Activated naive CD8-positive, alpha-beta T cell treated with anti-CD3 and anti-CD28 coated beads, Interleukin-2, amount 50 U/mL, for 24 hours (primary cell): ENCODE results near the gene CORO2A.
A peak's percentile ranks its signal among the peaks of the same experiment; 100 is the strongest.
"Not testable (repeated sequence)": the region's sequence is repeated elsewhere in the genome, so short reads cannot be mapped to it uniquely, and the experiment has no call there.

Experiments used
- ATAC-seq: fragments of 150-1000 bp; cut with Tn5 transposase; one replicate; pipeline ENCODE4 v1.10.0; 2021
- DNase-seq: peaks from one replicate; pipeline ENCODE4 v3.0.0; 2021
- H3K27ac Mint-ChIP-seq: one replicate; pipeline ENCODE4 v1.8.0; 2021; ENCODE audit warnings: mild to moderate bottlenecking, mixed read lengths
- H3K27me3 Mint-ChIP-seq: one replicate; pipeline ENCODE4 v1.8.0; 2021; ENCODE audit warnings: mixed read lengths
- H3K36me3 Mint-ChIP-seq: one replicate; pipeline ENCODE4 v1.8.0; 2021; ENCODE audit warnings: low read depth, mixed read lengths
- H3K4me1 Mint-ChIP-seq: one replicate; pipeline ENCODE4 v1.8.0; 2021; ENCODE audit warnings: mixed read lengths
- H3K4me3 Mint-ChIP-seq: one replicate; pipeline ENCODE4 v1.8.0; 2021; ENCODE audit warnings: mild to moderate bottlenecking, moderate library complexity, mixed read lengths
- H3K9me3 Mint-ChIP-seq: one replicate; pipeline ENCODE4 v1.8.0; 2021; ENCODE audit warnings: mixed read lengths

The CORO2A gene

DNA sequence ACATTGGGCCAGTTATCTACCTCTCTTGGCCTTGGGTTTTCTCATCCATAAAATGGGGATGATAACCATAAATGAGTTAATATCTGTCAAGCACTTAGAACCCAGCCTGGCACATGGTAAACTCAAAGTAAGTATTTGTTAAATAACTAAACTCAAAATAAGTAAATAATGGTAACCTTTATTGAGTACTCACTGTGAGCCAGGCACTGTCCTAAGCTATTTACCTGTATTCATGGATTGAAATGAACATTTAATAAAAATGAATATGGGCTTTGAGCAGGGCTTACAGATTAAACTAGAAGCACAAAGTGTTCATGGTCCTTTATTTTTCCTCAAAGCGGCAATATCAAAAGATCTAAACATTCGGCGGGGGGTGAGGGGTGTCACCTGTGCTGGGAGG, 16.7 kb downstream of the CORO2A start:
- Mint-ChIP-seq H3K4me3 (no peak overlapping the region), H3K4me1 (peaks cover 10% of the 10 kb centered on the region), H3K36me3 (no peaks in the 10 kb centered on the region), H3K27ac (no peak overlapping the region), H3K27me3 (no peaks in the 10 kb centered on the region), H3K9me3 (no peaks in the 10 kb centered on the region)
- ATAC-seq: no peak
- DNase-seq: no peak

GRCh38 chr9:98175028-98175569, 17.3 kb downstream of the CORO2A start:
- H3K27me3 Mint-ChIP-seq: no peaks in the 10 kb centered on the region
- peaks cover 13% of the 10 kb centered on the region for H3K4me1 Mint-ChIP-seq
- H3K27ac Mint-ChIP-seq: no peak overlapping the region
- H3K4me3 Mint-ChIP-seq: no peak overlapping the region
- H3K36me3 Mint-ChIP-seq: no peaks in the 10 kb centered on the region
- ATAC-seq (no peak), DNase-seq (no peak)
- H3K9me3 Mint-ChIP-seq: no peaks in the 10 kb centered on the region

DNA sequence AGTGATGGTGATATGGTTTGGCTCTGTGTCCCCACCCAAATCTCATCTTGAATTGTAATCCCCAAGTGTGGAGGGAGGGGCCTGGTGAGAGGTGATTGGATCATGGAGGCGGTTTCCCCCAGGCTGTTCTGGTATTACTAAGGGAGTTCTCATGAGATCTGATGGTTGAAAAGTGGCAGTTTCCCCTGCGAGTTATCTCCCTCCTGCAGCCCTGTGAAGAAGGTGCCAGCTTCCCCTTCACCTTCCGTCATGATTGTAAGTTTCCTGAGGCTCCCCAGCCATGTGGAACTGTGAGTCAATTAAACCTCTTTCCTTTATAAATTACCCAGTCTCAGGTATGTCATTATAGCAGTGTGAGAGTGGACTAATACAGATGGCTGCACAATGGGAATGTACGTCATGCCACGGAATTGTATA, 17.9 kb downstream of the CORO2A start:
- H3K27ac Mint-ChIP-seq, H3K36me3 Mint-ChIP-seq, H3K9me3 Mint-ChIP-seq, DNase-seq, H3K4me3 Mint-ChIP-seq, H3K27me3 Mint-ChIP-seq, ATAC-seq: not testable (repeated sequence)
- H3K4me1 Mint-ChIP-seq: peaks cover 15% of the 10 kb centered on the region

DNA sequence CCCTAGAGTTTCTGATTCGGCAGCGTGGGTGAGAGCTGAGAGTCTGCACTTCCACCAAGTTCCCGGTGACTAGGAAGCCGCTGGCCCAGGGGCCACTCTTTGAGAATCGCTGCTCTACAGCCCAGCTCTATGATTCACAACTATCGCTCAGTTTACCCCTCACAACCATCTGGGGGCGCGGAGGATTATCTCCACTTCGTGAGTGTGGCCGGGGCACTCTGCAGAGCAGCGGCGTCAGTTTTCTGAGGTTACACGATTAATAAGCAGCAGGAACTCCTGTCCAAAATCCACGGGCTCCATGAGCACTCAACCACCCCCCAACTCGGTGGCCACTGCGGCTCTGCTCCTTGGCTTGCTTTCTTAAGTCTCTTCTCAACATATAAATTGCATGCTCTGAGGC, 19.3 kb downstream of the CORO2A start:
- no peaks in the 10 kb centered on the region for H3K9me3 Mint-ChIP-seq
- no peaks in the 10 kb centered on the region for H3K36me3 Mint-ChIP-seq
- DNase-seq (no peak), ATAC-seq (no peak)
- H3K27ac Mint-ChIP-seq: no peak overlapping the region
- no peak overlapping the region for H3K4me3 Mint-ChIP-seq
- no peaks in the 10 kb centered on the region for H3K27me3 Mint-ChIP-seq
- peaks cover 23% of the 10 kb centered on the region for H3K4me1 Mint-ChIP-seq

- DNase-seq: no peak
- H3K27ac Mint-ChIP-seq: no peak overlapping the region
- no peaks in the 10 kb centered on the region for H3K36me3 Mint-ChIP-seq
- H3K9me3 Mint-ChIP-seq: no peaks in the 10 kb centered on the region
- H3K4me3 Mint-ChIP-seq: no peak overlapping the region
- ATAC-seq: no peak
- H3K4me1 Mint-ChIP-seq: peaks cover 22% of the 10 kb centered on the region
- no peaks in the 10 kb centered on the region for H3K27me3 Mint-ChIP-seq
These were observed 19.8 kb downstream of the CORO2A start for GRCh38 chr9:98172604-98173003.

GRCh38 chr9:98171176-98171925, 21.1 kb downstream of the CORO2A start:
- Mint-ChIP-seq H3K4me3 (no peak overlapping the region), H3K9me3 (no peaks in the 10 kb centered on the region), H3K27ac (no peak overlapping the region), H3K4me1 (peaks cover 22% of the 10 kb centered on the region), H3K27me3 (no peaks in the 10 kb centered on the region), H3K36me3 (no peaks in the 10 kb centered on the region)
- DNase-seq (no peak), ATAC-seq (no peak)

GRCh38 chr9:98168941-98169488, 23.4 kb downstream of the CORO2A start:
- no peaks in the 10 kb centered on the region for H3K9me3 Mint-ChIP-seq
- H3K27ac Mint-ChIP-seq: peak overlapping the region; percentile 35
- peak; percentile 65 for ATAC-seq
- H3K27me3 Mint-ChIP-seq: no peaks in the 10 kb centered on the region
- no peaks in the 10 kb centered on the region for H3K36me3 Mint-ChIP-seq
- peaks cover 27% of the 10 kb centered on the region for H3K4me1 Mint-ChIP-seq
- DNase-seq: peak; percentile 41
- no peak overlapping the region for H3K4me3 Mint-ChIP-seq

GRCh38 chr9:98168153-98168780, 24.2 kb downstream of the CORO2A start:
- H3K4me3 Mint-ChIP-seq: no peak overlapping the region
- peaks cover 33% of the 10 kb centered on the region for H3K4me1 Mint-ChIP-seq
- ATAC-seq: no peak
- H3K27me3 Mint-ChIP-seq: no peaks in the 10 kb centered on the region
- no peak overlapping the region for H3K27ac Mint-ChIP-seq
- H3K9me3 Mint-ChIP-seq: no peaks in the 10 kb centered on the region
- no peaks in the 10 kb centered on the region for H3K36me3 Mint-ChIP-seq
- no peak for DNase-seq

DNA sequence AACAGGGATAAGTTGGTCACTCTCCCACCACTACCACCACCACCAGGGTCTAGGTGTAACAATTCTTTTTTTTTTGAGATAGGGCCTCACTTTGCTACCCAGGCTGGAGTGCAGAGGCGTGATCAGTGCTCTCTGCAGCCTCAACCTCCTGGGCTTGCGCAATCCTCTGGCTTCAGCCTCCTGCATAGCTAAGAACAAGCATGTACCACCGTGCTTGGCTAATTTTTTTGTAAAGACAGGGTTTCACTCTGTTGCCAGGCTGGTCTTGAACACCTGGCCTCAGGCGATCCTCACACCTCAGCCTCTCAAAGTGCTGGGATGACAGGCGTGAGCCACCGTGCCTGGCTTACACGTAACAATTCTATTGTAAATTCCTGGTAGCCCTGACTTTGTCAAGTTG, 27.5 kb downstream of the CORO2A start:
- H3K36me3 Mint-ChIP-seq: no peaks in the 10 kb centered on the region
- no peaks in the 10 kb centered on the region for H3K9me3 Mint-ChIP-seq
- ATAC-seq (no peak), DNase-seq (no peak)
- no peak overlapping the region for H3K4me3 Mint-ChIP-seq
- peaks cover 25% of the 10 kb centered on the region for H3K4me1 Mint-ChIP-seq
- no peaks in the 10 kb centered on the region for H3K27me3 Mint-ChIP-seq
- no peak overlapping the region for H3K27ac Mint-ChIP-seq

GRCh38 chr9:98162613-98163012, 29.8 kb downstream of the CORO2A start:
- ATAC-seq (no peak), DNase-seq (no peak)
- Mint-ChIP-seq H3K4me1 (peaks cover 29% of the 10 kb centered on the region), H3K9me3 (no peaks in the 10 kb centered on the region), H3K36me3 (no peaks in the 10 kb centered on the region), H3K27me3 (no peaks in the 10 kb centered on the region), H3K27ac (no peak overlapping the region), H3K4me3 (no peak overlapping the region)

- H3K27me3 Mint-ChIP-seq: no peaks in the 10 kb centered on the region
- no peaks in the 10 kb centered on the region for H3K36me3 Mint-ChIP-seq
- no peak overlapping the region for H3K27ac Mint-ChIP-seq
- DNase-seq (no peak), ATAC-seq (no peak)
- H3K9me3 Mint-ChIP-seq: no peaks in the 10 kb centered on the region
- H3K4me3 Mint-ChIP-seq: no peak overlapping the region
- peaks cover 29% of the 10 kb centered on the region for H3K4me1 Mint-ChIP-seq
These were observed 30.6 kb downstream of the CORO2A start for GRCh38 chr9:98161851-98162250.

DNA sequence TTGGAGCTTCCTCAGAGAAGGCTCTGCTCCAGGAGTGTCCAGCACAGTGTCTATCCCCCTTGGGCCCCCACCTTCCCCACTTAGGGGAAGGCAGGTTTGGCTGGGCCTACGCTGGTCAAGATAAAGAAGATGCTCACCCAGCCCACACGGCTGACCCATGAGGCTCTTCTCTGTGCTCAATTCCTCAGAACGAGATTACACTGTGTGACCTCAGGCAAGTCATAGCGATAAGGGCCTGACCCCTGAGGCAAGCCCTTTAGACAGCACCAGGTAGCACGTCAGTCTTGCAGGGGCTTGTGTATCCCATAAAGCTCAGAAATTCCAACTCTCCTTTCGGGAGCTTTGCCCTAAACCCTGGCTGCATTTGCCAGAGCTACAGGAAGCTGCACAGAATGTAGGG, 32.6 kb downstream of the CORO2A start:
- Mint-ChIP-seq H3K4me3 (no peak overlapping the region), H3K4me1 (peaks cover 26% of the 10 kb centered on the region), H3K9me3 (no peaks in the 10 kb centered on the region), H3K27me3 (no peaks in the 10 kb centered on the region), H3K36me3 (no peaks in the 10 kb centered on the region), H3K27ac (no peak overlapping the region)
- DNase-seq: no peak
- ATAC-seq: no peak

GRCh38 chr9:98159301-98159700, 33.1 kb downstream of the CORO2A start:
- Mint-ChIP-seq H3K9me3 (no peaks in the 10 kb centered on the region), H3K4me1 (peaks cover 24% of the 10 kb centered on the region), H3K27me3 (no peaks in the 10 kb centered on the region), H3K27ac (no peak overlapping the region), H3K36me3 (no peaks in the 10 kb centered on the region), H3K4me3 (no peak overlapping the region)
- DNase-seq: no peak
- no peak for ATAC-seq

DNA sequence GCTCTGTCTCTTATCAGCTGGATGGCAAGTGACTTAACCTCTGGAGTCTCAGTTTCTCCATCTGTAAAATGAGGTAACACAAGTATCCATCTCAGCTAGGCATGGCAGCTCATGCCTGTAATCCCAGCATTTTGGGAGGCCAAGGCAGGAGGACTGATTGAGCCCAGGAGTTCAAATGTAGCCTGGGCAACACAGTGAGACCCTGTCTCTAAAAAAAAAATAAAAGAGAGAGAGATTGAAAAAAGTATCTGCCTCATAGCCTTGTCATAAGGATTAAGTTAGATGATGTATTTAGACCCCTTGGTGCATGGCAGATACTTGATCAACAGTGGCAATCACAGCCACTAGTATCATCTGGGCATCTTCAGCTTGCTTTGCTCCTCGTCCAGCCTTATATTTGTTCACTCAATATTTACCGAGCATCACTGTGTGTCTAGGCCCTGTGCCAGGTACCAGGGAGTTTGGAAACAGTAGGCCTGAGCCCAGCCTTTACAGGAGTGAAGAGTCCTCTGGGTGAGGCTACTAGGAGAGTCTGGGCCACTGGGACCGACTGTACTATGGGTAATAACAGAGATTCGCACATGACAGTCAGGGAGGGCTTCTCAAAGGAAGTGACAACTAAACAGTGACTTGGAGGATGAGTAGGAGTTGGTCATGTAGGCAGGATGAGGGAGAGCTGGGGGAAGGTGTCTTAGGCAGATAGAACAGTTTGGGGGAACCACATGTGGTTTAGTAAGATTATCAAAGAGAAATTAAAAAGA, 34.2 kb downstream of the CORO2A start:
- ATAC-seq (peak; percentile 75), DNase-seq (no peak)
- Mint-ChIP-seq H3K27ac (peak overlapping the region; percentile 29), H3K27me3 (no peaks in the 10 kb centered on the region), H3K4me1 (peaks cover 15% of the 10 kb centered on the region), H3K4me3 (no peak overlapping the region), H3K36me3 (no peaks in the 10 kb centered on the region), H3K9me3 (no peaks in the 10 kb centered on the region)
